GM18868 (cell line): ENCODE measurements around the gene UBE2J2.

ENCODE experiments used
- ATAC-seq: cut with Tn5 transposase; IDR thresholded peaks from one replicate; pipeline ENCODE4 v1.9.1; 2021; ENCODE audit warnings: mild to moderate bottlenecking, moderate library complexity; ENCODE audit not compliant: unreplicated experiment

Gene UBE2J2

GRCh38 chr1:1296070-1297061 lies 22.7 kb upstream of the UBE2J2 start:
- ATAC-seq, result no peak

- ATAC-seq, result no peak
Measured at GRCh38 chr1:1295154-1295923, 21.7 kb upstream of the UBE2J2 start.

- no peak for ATAC-seq
Measured at GRCh38 chr1:1294250-1294890, 20.7 kb upstream of the UBE2J2 start.

- no peak for ATAC-seq
Measured at GRCh38 chr1:1293263-1294249, 19.9 kb upstream of the UBE2J2 start.

- ATAC-seq, result no peak
Measured at GRCh38 chr1:1292851-1293250, 19.2 kb upstream of the UBE2J2 start.

- no peak for ATAC-seq
Measured at GRCh38 chr1:1292442-1292779, 18.8 kb upstream of the UBE2J2 start.

DNA sequence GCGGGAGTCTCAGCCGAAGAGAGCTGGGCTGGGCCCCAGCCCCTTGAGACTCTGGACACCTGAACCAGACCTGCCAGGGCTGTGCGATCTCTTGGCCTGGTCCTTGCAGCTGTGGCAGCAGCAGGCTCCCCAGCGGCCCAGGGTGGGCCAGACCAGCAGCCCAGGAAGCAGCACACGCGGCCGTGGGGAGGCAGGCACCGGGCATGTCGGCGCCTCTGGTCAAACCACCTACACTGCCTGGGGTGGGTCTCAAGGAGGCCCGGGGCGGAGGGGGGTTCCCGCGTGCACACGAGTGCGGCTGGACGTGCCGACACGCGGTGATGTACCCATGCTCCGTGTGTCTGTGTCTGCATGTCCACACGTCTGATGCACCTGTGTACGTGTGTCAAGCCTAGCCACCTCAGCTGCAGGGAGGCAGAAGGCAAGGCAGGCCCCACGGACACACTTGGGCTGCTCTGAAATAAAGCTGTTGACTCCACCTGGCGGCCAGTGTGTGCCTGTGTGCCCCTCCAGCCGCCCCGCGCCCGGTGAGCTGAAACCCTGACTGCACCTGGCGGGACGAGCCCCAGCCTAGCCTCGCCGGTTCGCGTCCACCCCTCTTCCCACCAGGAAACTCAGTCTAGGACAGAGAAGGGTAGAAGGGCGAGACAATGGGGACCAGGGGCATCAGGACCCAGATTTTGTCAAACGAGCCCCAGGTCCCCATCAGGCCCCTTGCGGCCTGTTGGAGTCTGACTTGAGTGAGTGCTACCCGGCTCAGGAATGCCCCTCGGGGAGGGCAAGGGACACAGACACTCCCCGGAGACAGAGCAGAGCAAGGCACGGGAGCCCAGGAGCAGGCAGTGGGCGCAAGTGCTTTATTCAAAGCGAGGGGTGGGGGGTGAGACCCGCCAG lies 18.1 kb upstream of the UBE2J2 start:
- ATAC-seq, result no peak

GRCh38 chr1:1291023-1291528 lies 17.4 kb upstream of the UBE2J2 start:
- no peak for ATAC-seq

GRCh38 chr1:1290238-1290731 lies 16.6 kb upstream of the UBE2J2 start:
- ATAC-seq, result no peak

DNA sequence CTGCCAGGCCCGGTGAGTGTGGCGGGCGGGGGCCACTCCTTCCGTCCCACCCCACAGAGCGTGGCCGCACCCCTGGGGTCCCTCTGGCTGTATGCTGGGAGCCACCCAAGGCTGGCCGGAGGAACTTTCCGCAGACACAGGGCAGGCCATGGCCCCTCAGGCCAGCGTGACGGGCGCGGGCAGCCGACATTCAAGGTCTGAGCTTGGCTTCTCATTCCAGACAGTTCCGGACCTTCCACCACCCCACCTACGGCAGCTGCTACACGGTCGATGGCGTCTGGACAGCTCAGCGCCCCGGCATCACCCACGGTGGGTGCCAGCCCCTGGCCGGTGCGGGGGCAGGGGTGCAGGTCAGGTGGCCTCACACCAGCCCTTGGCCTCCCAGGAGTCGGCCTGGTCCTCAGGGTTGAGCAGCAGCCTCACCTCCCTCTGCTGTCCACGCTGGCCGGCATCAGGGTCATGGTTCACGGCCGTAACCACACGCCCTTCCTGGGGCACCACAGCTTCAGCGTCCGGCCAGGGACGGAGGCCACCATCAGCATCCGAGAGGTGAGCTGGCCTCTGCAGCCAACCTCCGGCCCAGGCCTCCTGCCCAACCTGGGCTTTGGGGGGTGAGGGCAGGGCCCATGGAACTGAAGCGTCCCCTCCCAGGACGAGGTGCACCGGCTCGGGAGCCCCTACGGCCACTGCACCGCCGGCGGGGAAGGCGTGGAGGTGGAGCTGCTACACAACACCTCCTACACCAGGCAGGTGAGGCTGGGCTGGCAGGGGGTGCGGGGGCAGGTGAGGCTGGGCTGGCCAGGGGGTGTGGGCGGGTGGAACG lies 13.8 kb upstream of the UBE2J2 start:
- no peak for ATAC-seq

- no peak for ATAC-seq
Measured at GRCh38 chr1:1286313-1287261, 12.9 kb upstream of the UBE2J2 start.

GRCh38 chr1:1285611-1286311 lies 12.1 kb upstream of the UBE2J2 start:
- no peak for ATAC-seq

GRCh38 chr1:1285102-1285571 lies 11.5 kb upstream of the UBE2J2 start:
- ATAC-seq, result no peak

- ATAC-seq, result no peak
Measured at GRCh38 chr1:1284221-1285101, 10.8 kb upstream of the UBE2J2 start.

GRCh38 chr1:1283821-1284220 lies 10.2 kb upstream of the UBE2J2 start:
- no peak for ATAC-seq
